ENCODE data around the gene GRN. TPM values are rescaled to one million over a fixed set of nuclear protein-coding genes. Genes with fewer than 3 reads are reported as not detected.
A peak's percentile ranks its signal among the peaks of the same experiment; 100 is the strongest.

The GRN gene
- total and polyA plus RNA-seq, 2 of the 13 experiments (the other 11 are each of a cell fraction or from before 2014, with no cell fraction given) = 86.6 to 143 TPM

- TF ChIP-seq, protein P1, sequence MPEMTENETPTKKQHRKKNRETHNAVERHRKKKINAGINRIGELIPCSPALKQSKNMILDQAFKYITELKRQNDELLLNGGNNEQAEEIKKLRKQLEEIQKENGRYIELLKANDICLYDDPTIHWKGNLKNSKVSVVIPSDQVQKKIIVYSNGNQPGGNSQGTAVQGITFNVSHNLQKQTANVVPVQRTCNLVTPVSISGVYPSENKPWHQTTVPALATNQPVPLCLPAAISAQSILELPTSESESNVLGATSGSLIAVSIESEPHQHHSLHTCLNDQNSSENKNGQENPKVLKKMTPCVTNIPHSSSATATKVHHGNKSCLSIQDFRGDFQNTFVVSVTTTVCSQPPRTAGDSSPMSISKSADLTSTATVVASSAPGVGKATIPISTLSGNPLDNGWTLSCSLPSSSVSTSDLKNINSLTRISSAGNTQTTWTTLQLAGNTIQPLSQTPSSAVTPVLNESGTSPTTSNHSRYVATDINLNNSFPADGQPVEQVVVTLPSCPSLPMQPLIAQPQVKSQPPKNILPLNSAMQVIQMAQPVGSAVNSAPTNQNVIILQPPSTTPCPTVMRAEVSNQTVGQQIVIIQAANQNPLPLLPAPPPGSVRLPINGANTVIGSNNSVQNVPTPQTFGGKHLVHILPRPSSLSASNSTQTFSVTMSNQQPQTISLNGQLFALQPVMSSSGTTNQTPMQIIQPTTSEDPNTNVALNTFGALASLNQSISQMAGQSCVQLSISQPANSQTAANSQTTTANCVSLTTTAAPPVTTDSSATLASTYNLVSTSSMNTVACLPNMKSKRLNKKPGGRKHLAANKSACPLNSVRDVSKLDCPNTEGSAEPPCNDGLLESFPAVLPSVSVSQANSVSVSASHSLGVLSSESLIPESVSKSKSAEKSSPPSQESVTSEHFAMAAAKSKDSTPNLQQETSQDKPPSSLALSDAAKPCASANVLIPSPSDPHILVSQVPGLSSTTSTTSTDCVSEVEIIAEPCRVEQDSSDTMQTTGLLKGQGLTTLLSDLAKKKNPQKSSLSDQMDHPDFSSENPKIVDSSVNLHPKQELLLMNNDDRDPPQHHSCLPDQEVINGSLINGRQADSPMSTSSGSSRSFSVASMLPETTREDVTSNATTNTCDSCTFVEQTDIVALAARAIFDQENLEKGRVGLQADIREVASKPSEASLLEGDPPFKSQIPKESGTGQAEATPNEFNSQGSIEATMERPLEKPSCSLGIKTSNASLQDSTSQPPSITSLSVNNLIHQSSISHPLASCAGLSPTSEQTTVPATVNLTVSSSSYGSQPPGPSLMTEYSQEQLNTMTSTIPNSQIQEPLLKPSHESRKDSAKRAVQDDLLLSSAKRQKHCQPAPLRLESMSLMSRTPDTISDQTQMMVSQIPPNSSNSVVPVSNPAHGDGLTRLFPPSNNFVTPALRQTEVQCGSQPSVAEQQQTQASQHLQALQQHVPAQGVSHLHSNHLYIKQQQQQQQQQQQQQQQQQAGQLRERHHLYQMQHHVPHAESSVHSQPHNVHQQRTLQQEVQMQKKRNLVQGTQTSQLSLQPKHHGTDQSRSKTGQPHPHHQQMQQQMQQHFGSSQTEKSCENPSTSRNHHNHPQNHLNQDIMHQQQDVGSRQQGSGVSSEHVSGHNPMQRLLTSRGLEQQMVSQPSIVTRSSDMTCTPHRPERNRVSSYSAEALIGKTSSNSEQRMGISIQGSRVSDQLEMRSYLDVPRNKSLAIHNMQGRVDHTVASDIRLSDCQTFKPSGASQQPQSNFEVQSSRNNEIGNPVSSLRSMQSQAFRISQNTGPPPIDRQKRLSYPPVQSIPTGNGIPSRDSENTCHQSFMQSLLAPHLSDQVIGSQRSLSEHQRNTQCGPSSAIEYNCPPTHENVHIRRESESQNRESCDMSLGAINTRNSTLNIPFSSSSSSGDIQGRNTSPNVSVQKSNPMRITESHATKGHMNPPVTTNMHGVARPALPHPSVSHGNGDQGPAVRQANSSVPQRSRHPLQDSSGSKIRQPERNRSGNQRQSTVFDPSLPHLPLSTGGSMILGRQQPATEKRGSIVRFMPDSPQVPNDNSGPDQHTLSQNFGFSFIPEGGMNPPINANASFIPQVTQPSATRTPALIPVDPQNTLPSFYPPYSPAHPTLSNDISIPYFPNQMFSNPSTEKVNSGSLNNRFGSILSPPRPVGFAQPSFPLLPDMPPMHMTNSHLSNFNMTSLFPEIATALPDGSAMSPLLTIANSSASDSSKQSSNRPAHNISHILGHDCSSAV (CRISPR knock-in tag; IDR thresholded peaks at IDR 0.05; ENCODE audit: borderline replicate concordance) = no peak
- no peak for TF ChIP-seq ZNF615 (CRISPR knock-in tag; IDR thresholded peaks at IDR 0.05; ENCODE audit: borderline replicate concordance)
- TF ChIP-seq ZSCAN9 (CRISPR knock-in tag; IDR thresholded peaks at IDR 0.05; ENCODE audit: borderline replicate concordance) = 0 out of 2 replicates have a peak, but pooled peaks have one; percentile 60
- no peak for TF ChIP-seq ZNF790 (CRISPR knock-in tag; IDR thresholded peaks at IDR 0.05; ENCODE audit: borderline replicate concordance)
- TF ChIP-seq ZBTB25 (CRISPR knock-in tag; IDR thresholded peaks at IDR 0.05) = 0 out of 2 replicates have a peak, but pooled peaks have one; percentile 39
- peak; percentile 41; the same call in 1 of the 2 replicates for TF ChIP-seq ZNF337 (CRISPR knock-in tag; IDR thresholded peaks at IDR 0.05; ENCODE audit: borderline replicate concordance, low read depth)
- no peak for TF ChIP-seq ZNF619 (CRISPR knock-in tag; IDR thresholded peaks at IDR 0.05)
- no peak for TF ChIP-seq ZFYVE20 (CRISPR knock-in tag; IDR thresholded peaks at IDR 0.05; ENCODE audit: borderline replicate concordance, low read depth)
- TF ChIP-seq HOXA5 (CRISPR knock-in tag; IDR thresholded peaks at IDR 0.05) = 0 out of 2 replicates have a peak, but pooled peaks have one; percentile 53
- TF ChIP-seq PBX2 (CRISPR knock-in tag; IDR thresholded peaks at IDR 0.05) = 0 out of 2 replicates have a peak, but pooled peaks have one; percentile 10
- TF ChIP-seq RBM39 (IDR thresholded peaks at IDR 0.05; ENCODE audit: low read depth, low read length, poor library complexity, severe bottlenecking) = no peak
- TF ChIP-seq GATAD1 (CRISPR knock-in tag; IDR thresholded peaks at IDR 0.05) = 0 out of 2 replicates have a peak, but pooled peaks have one; percentile 29
- no peak for TF ChIP-seq ADNP (CRISPR knock-in tag; IDR thresholded peaks at IDR 0.05)
- TF ChIP-seq ZNF687 (CRISPR knock-in tag; IDR thresholded peaks at IDR 0.05) = no peak
Measured at GRCh38 chr17:44331249-44331760, 13.8 kb upstream of the GRN start (continued).
